PFSK-1 (cell line): ENCODE results near the gene SNX30.

Experiments
- FOXP2 ChIP-seq: optimal IDR thresholded peaks from 2 replicates; pipeline ENCODE3; 2011; ENCODE audit warnings: borderline replicate concordance, control low read depth, inconsistent platforms; ENCODE audit not compliant: insufficient read depth; ENCODE audit errors: extremely low read length, extremely low read depth
- POLR2AphosphoS5 ChIP-seq: IDR thresholded peaks from 2 replicates; pipeline ENCODE4 v1.6.1; 2012; ENCODE audit warnings: low read depth, mild to moderate bottlenecking, control low read depth, low read length, moderate library complexity
- REST ChIP-seq, 2 experiments: IDR thresholded peaks; 2 replicates each; pipeline versions ENCODE4 v1.6.1 to v1.8.0; 2011 to 2012; ENCODE audit warnings: low read depth in 2 of 2, low read length in 2 of 2, control low read depth in 1 of 2, inconsistent platforms in 1 of 2, mild to moderate bottlenecking in 1 of 2, moderate library complexity in 1 of 2; ENCODE audit not compliant: insufficient read depth in 1 of 2
- SIN3A ChIP-seq: IDR thresholded peaks from 2 replicates; pipeline ENCODE4 v1.6.1; 2012; ENCODE audit warnings: mild to moderate bottlenecking, low read length, moderate library complexity, borderline replicate concordance; ENCODE audit not compliant: insufficient read depth
- TAF1 ChIP-seq: IDR thresholded peaks from 2 replicates; pipeline ENCODE4 v1.6.1; 2012; ENCODE audit warnings: low read length, control low read depth, borderline replicate concordance; ENCODE audit not compliant: insufficient read depth

SNX30 gene

GRCh38 chr9:112854657-112855056 is 104.1 kb downstream of the SNX30 start:
- TF ChIP-seq FOXP2 = no peak
- TF ChIP-seq SIN3A = no peak
- no peak for TF ChIP-seq TAF1
- no peak for TF ChIP-seq POLR2AphosphoS5
- TF ChIP-seq REST (IDR thresholded peaks at IDR 0.05; ENCODE audit: insufficient read depth in 1 of 2, low read depth in 2 of 2, low read length in 2 of 2) = no peak

GRCh38 chr9:112856200-112856599 is 105.6 kb downstream of the SNX30 start:
- TF ChIP-seq TAF1 (no peak), FOXP2 (no peak), REST (IDR thresholded peaks at IDR 0.05; ENCODE audit: insufficient read depth in 1 of 2, low read depth in 2 of 2, low read length in 2 of 2) (no peak), SIN3A (no peak), POLR2AphosphoS5 (no peak)

GRCh38 chr9:112856843-112857242 is 106.3 kb downstream of the SNX30 start:
- TF ChIP-seq POLR2AphosphoS5 (no peak), TAF1 (no peak), SIN3A (no peak), REST (IDR thresholded peaks at IDR 0.05; ENCODE audit: insufficient read depth in 1 of 2, low read depth in 2 of 2, low read length in 2 of 2) (no peak), FOXP2 (no peak)

- TF ChIP-seq SIN3A = no peak
- no peak for TF ChIP-seq FOXP2
- no peak for TF ChIP-seq REST (IDR thresholded peaks at IDR 0.05; ENCODE audit: insufficient read depth in 1 of 2, low read depth in 2 of 2, low read length in 2 of 2)
- TF ChIP-seq POLR2AphosphoS5 = no peak
- TF ChIP-seq TAF1 = no peak
These were observed 107.4 kb downstream of the SNX30 start for GRCh38 chr9:112858005-112858404.

GRCh38 chr9:112858625-112859147 is 108.1 kb downstream of the SNX30 start:
- TF ChIP-seq POLR2AphosphoS5 (no peak), TAF1 (no peak), SIN3A (no peak), FOXP2 (no peak), REST (IDR thresholded peaks at IDR 0.05; ENCODE audit: insufficient read depth in 1 of 2, low read depth in 2 of 2, low read length in 2 of 2) (no peak)
